Glomerular endothelial cell (primary cell): ENCODE results near the gene GOLPH3L. TPM values are rescaled to one million over a fixed set of nuclear protein-coding genes. Genes with fewer than 3 reads are reported as not detected.
"Not testable (repeated sequence)": the region's sequence is repeated elsewhere in the genome, so short reads cannot be mapped to it uniquely, and the experiment has no call there.

Source experiments
- DNase-seq: peaks from one replicate; pipeline ENCODE4 v3.0.0-alpha.2; 2011; ENCODE audit warnings: low read depth, low spot score; ENCODE audit errors: extremely low read depth
- total RNA-seq: library from RNA; depleted of rRNA; stranded (reverse); fragments of >200 nt; gene quantifications from 2 replicates; pipeline ENCODE4 v1.2.3, GENCODE V29; 2015

The GOLPH3L gene
- total RNA-seq, result 20.4 and 41.5 TPM in 2 replicates

- DNase-seq, result peak; percentile 98
Measured at GRCh38 chr1:150696995-150697927, at the start of gene GOLPH3L. Gene GOLPH3L, minus strand, starts transcription at chr1:150697154. Its CDS starts 2,316 bp downstream, at chr1:150694838.

- no peak for DNase-seq
Measured at GRCh38 chr1:150730130-150730721, 33.3 kb upstream of the GOLPH3L start.

GRCh38 chr1:150724336-150724735, 27.4 kb upstream of the GOLPH3L start:
- no peak for DNase-seq

GRCh38 chr1:150720703-150721102, 23.7 kb upstream of the GOLPH3L start, which contains the start of gene HORMAD1:
Gene HORMAD1, minus strand, starts transcription at chr1:150720895. Its CDS starts 1,390 bp downstream, at chr1:150719505.
- no peak for DNase-seq

GRCh38 chr1:150720098-150720497, 23.1 kb upstream of the GOLPH3L start:
- DNase-seq, result no peak

GRCh38 chr1:150718225-150718891, 21.4 kb upstream of the GOLPH3L start:
- DNase-seq, result no peak

GRCh38 chr1:150709031-150709430, 12.1 kb upstream of the GOLPH3L start:
- not testable (repeated sequence) for DNase-seq

- DNase-seq, result no peak
Measured at GRCh38 chr1:150708595-150708994, 11.6 kb upstream of the GOLPH3L start.

GRCh38 chr1:150706091-150706490, 9.1 kb upstream of the GOLPH3L start:
- DNase-seq, result no peak

GRCh38 chr1:150703427-150703826, 6.5 kb upstream of the GOLPH3L start:
- DNase-seq, result no peak

- no peak for DNase-seq
Measured at GRCh38 chr1:150696590-150696989, 364 bp downstream of the GOLPH3L start.

GRCh38 chr1:150696162-150696561, 792 bp downstream of the GOLPH3L start:
- DNase-seq, result no peak

- DNase-seq, result no peak
Measured at GRCh38 chr1:150695561-150695960, 1.4 kb downstream of the GOLPH3L start.

GRCh38 chr1:150692720-150693119, 4.2 kb downstream of the GOLPH3L start:
- peak; percentile 72 for DNase-seq

GRCh38 chr1:150688763-150689162, 8.2 kb downstream of the GOLPH3L start:
- DNase-seq, result no peak

- no peak for DNase-seq
Measured at GRCh38 chr1:150686275-150686674, 10.7 kb downstream of the GOLPH3L start.

- DNase-seq, result no peak
Measured at GRCh38 chr1:150683914-150684313, 13.0 kb downstream of the GOLPH3L start.

- DNase-seq, result no peak
Measured at GRCh38 chr1:150678988-150679387, 18.0 kb downstream of the GOLPH3L start.

- no peak for DNase-seq
Measured at GRCh38 chr1:150674881-150675280, 22.1 kb downstream of the GOLPH3L start.

GRCh38 chr1:150663321-150663720, 33.6 kb downstream of the GOLPH3L start:
- no peak for DNase-seq

GRCh38 chr1:150662811-150663210, 34.1 kb downstream of the GOLPH3L start:
- DNase-seq, result no peak
